Kidney tubule cell (primary cell): ENCODE results near the gene ST7L.
"Not testable (repeated sequence)": the region's sequence is repeated elsewhere in the genome, so short reads cannot be mapped to it uniquely, and the experiment has no call there.

ENCODE experiments used
- DNase-seq: peaks from one replicate; pipeline ENCODE4 v3.0.0-alpha.2; 2018; ENCODE audit warnings: low spot score

The ST7L gene

DNA sequence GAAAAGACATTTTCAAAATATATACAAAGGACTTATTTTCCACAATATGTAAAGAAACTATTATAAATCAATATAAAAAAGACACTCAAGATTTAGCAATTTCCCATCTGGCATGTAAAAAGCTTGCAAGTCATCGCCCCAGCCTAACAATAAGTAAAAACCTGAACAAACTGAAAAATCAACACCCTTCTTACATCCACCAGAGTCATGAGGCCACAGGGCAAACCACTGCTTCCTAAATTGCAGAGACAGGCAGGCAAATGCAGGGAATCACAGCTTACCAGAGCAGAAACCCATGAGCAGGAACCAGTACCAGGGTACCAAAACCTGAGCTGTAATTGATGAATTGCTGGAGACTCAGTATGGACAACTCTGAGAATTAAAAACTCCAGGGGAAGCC lies 126.9 kb downstream of the ST7L start:
- DNase-seq: no peak

DNA sequence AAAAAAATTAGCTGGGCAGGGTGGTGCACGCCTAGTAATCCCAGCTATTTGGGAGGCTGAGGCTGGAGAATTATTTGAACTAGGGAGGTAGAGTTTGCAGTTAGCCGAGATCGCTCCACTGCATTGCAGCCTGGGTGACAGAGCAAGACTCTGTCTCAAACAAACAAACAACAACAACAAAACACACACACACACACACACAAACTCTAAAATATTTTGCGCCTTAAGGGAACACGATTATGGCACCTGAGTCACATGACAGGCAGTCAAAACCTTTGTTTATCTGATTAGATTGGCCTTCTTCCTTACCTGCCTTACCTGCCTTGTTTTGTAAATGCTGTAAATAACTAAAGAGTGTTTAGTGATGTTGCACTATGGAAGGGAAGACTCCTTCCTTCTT lies 130.8 kb downstream of the ST7L start:
- DNase-seq: no peak

DNA sequence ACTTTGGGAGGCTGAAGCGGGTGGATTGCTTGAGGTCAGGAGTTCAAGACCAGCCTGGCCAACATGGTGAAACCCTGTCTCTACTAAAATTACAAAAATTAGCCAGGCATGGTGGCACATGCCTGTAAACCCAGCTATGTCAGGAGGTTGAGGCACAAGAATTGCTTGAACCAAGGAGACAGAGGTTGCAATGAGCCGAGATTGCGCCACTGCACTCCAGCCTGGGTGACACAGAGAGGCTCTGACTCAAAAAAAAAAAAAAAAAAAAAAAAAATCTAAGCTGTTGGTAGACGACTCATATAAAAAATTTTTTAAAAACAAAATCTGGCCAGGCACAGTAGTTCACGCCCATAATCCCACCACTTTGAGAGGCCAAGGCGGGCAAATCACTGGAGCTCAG lies 131.3 kb downstream of the ST7L start:
- not testable (repeated sequence) for DNase-seq

DNA sequence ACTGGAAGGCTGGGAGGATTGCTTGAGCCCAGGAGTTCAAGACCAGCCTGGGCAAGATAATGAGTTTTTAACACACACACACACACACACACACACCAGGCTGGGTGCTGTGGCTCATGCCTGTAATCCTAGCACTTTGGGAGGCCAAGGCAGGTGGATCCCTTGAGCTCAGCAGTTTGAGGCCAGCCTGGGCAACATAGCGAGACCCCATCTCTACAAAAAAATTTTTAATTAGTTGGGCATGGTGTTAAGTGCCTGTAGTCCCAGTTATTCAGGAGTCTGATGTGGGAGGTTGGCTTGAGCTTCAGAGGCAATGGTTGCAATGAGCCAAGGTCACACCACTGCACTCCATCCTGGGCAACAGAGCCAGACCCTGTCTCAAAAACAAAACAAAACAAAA lies 132.9 kb downstream of the ST7L start:
- DNase-seq: not testable (repeated sequence)

- DNase-seq: no peak
These were observed 140.6 kb downstream of the ST7L start for GRCh38 chr1:112478314-112478713.

DNA sequence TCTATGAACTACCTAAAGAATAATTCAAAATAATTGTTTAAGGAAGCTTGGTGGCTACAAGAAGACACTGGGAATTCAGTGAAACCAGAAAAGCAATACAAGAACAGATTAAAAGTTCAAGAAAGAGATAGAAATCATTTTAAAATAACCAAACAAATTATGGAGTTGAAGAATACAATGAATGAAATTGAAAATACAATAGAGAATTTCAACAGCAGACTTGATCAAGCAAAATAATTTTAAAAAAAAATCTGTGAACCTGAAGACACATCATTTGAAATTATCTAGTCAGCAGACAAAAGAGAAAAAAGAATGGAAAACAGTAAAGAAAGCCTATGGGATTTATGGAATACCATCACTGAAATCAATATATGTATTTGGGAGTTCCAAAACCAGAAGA lies 141.4 kb downstream of the ST7L start:
- no peak for DNase-seq
